Mesenchymal stem cell (in vitro differentiated cells and primary cell): ENCODE results near the gene AHDC1.

ENCODE experiments used
- DNase-seq: peaks from one replicate; pipeline ENCODE4 v3.0.0-alpha.2; 2013
- H2AFZ ChIP-seq: one replicate; pipeline ENCODE4 v1.6.1; 2013; ENCODE audit warnings: low read depth, mild to moderate bottlenecking, control low read depth, inconsistent platforms, low read length, moderate library complexity
- H2AK5ac ChIP-seq: 2 replicates; pipeline ENCODE4 v1.6.1; 2013; ENCODE audit warnings: low read length, moderate library complexity, mild to moderate bottlenecking, inconsistent platforms; ENCODE audit not compliant: severe bottlenecking
- H2BK120ac ChIP-seq: one replicate; pipeline ENCODE4 v1.6.1; 2013; ENCODE audit warnings: low read depth, mild to moderate bottlenecking, inconsistent platforms, low read length, moderate library complexity
- H2BK12ac ChIP-seq, 2 experiments: one replicate each; pipeline ENCODE4 v1.6.1; 2013; ENCODE audit warnings: inconsistent platforms in 2 of 2, low read length in 2 of 2, mild to moderate bottlenecking in 2 of 2, moderate library complexity in 2 of 2, control low read depth in 1 of 2
- H2BK15ac ChIP-seq: one replicate; pipeline ENCODE4 v1.6.1; 2013; ENCODE audit warnings: mild to moderate bottlenecking, low read depth, inconsistent platforms; ENCODE audit not compliant: poor library complexity, severe bottlenecking
- H2BK5ac ChIP-seq: 2 replicates; pipeline ENCODE4 v1.6.1; 2013; ENCODE audit warnings: low read depth, mild to moderate bottlenecking, low read length, control low read depth, inconsistent platforms; ENCODE audit not compliant: poor library complexity, severe bottlenecking
- H3K14ac ChIP-seq, 2 experiments: one replicate each; pipeline ENCODE4 v1.6.1; 2013; ENCODE audit warnings: inconsistent platforms in 2 of 2, low read length in 2 of 2, control low read depth in 1 of 2, mild to moderate bottlenecking in 1 of 2, moderate library complexity in 1 of 2
- H3K18ac ChIP-seq, 2 experiments: one replicate each; pipeline ENCODE4 v1.6.1; 2013; ENCODE audit warnings: inconsistent platforms in 2 of 2, low read length in 2 of 2, control low read depth in 1 of 2, low read depth in 1 of 2, mild to moderate bottlenecking in 1 of 2
- H3K23ac ChIP-seq, 2 experiments: one replicate each; pipeline ENCODE4 v1.6.1; 2013; ENCODE audit warnings: inconsistent platforms in 2 of 2, low read length in 2 of 2, mild to moderate bottlenecking in 2 of 2, moderate library complexity in 2 of 2, control low read depth in 1 of 2
- H3K27ac ChIP-seq: 2 replicates; pipeline ENCODE4 v1.5.1; 2013; ENCODE audit warnings: mild to moderate bottlenecking, moderate library complexity, low read length, control low read depth, inconsistent platforms; ENCODE audit not compliant: poor library complexity, severe bottlenecking
- H3K27me3 ChIP-seq, 2 experiments: 2 replicates each; pipeline versions ENCODE4 v1.6.1 to v1.7.0; 2013; ENCODE audit warnings: low read length in 2 of 2, mild to moderate bottlenecking in 2 of 2, moderate library complexity in 2 of 2, control low read depth in 1 of 2, inconsistent platforms in 1 of 2; ENCODE audit not compliant: control insufficient read depth in 1 of 2, insufficient read depth in 1 of 2
- H3K36me3 ChIP-seq, 2 experiments: 2 replicates each; pipeline versions ENCODE4 v1.6.1 to v1.7.0; 2013; ENCODE audit warnings: low read length in 2 of 2, control low read depth in 1 of 2, inconsistent platforms in 1 of 2, low read depth in 1 of 2, mild to moderate bottlenecking in 1 of 2; ENCODE audit not compliant: insufficient read depth in 2 of 2, control insufficient read depth in 1 of 2
- H3K4ac ChIP-seq, 2 experiments: one replicate each; pipeline ENCODE4 v1.6.1; 2013; ENCODE audit warnings: inconsistent platforms in 2 of 2, low read length in 2 of 2, mild to moderate bottlenecking in 2 of 2, moderate library complexity in 2 of 2, control low read depth in 1 of 2, low read depth in 1 of 2
- H3K4me1 ChIP-seq: 2 replicates; pipeline ENCODE4 v1.6.1; 2013; ENCODE audit warnings: low read depth, low read length, control low read depth; ENCODE audit not compliant: control insufficient read depth, insufficient read depth
- H3K4me2 ChIP-seq: 2 replicates; pipeline ENCODE4 v1.6.1; 2013; ENCODE audit warnings: low read length, mild to moderate bottlenecking, inconsistent platforms; ENCODE audit not compliant: poor library complexity, severe bottlenecking
- H3K4me3 ChIP-seq, 2 experiments: 2 replicates each; pipeline versions ENCODE4 v1.5.1 to v1.7.0; 2013; ENCODE audit warnings: low read length in 2 of 2, mild to moderate bottlenecking in 2 of 2, control low read depth in 1 of 2, low read depth in 1 of 2; ENCODE audit not compliant: insufficient read depth in 1 of 2
- H3K79me1 ChIP-seq: replicated peaks from 2 replicates; pipeline ENCODE4 v1.6.1; 2013; ENCODE audit warnings: mild to moderate bottlenecking, control low read depth, low read length, inconsistent platforms; ENCODE audit not compliant: poor library complexity, severe bottlenecking
- H3K9ac ChIP-seq: 2 replicates; pipeline ENCODE4 v1.7.0; 2013; ENCODE audit warnings: mild to moderate bottlenecking, low read length, moderate library complexity
- H3K9me3 ChIP-seq: 2 replicates; pipeline ENCODE4 v1.7.0; 2013; ENCODE audit warnings: mild to moderate bottlenecking, low read length; ENCODE audit not compliant: control insufficient read depth
- H4K8ac ChIP-seq: one replicate; pipeline ENCODE4 v1.6.1; 2013; ENCODE audit warnings: inconsistent platforms, mild to moderate bottlenecking, low read length, moderate library complexity
- H4K91ac ChIP-seq: one replicate; pipeline ENCODE4 v1.6.1; 2013; ENCODE audit warnings: mild to moderate bottlenecking, low read length, inconsistent platforms
- WGBS: methylation state at CpG from one replicate; pipeline ENCODE4 v1.1.7; 2013; ENCODE audit warnings: mixed read lengths; 5-methylcytosine and 5-hydroxymethylcytosine counted together

AHDC1 gene

DNA sequence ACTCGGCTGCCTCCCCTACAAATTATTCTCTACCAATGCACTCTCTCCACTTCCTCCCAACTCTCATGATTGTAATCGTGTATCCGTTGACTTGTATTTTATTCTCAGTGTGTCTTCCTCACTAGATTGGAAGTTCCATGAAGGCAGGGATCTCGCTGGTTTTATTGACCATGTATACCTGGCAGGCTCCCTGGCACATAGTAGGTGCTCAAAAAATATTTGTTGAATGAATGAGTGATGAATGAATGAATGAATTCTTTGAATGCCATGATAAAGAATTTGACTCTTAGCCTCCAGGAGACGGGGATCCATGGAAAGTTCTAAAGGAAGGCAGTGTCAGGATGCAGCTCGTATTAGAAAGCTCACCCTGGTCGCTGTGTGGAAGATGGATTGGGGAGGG, 85.1 kb downstream of the AHDC1 start:
- Histone ChIP-seq H3K27me3 (no peaks in the 10 kb centered on the region), H2BK120ac (no peak overlapping the region), H2AK5ac (no peak overlapping the region), H3K14ac (no peak overlapping the region), H3K36me3 (no peaks in the 10 kb centered on the region), H3K4ac (peak overlapping the region in 1 of 2 experiments; percentile 68), H3K4me1 (peaks cover 37% of the 10 kb centered on the region), H2BK12ac (no peak overlapping the region), H2BK15ac (no peak overlapping the region), H3K79me1 (no peaks in the 10 kb centered on the region), H3K18ac (no peak overlapping the region), H4K91ac (no peak overlapping the region), H3K27ac (no peak overlapping the region), H4K8ac (peak overlapping the region; percentile 32), H3K23ac (no peak overlapping the region), H3K9me3 (no peaks in the 10 kb centered on the region), H3K9ac (no peak overlapping the region), H3K4me3 (no peak overlapping the region), H2AFZ (no peak overlapping the region), H2BK5ac (no peak overlapping the region), H3K4me2 (no peak overlapping the region)
- no peak for DNase-seq
- 84% methylated on average over 7 of the region's 7 CpGs for WGBS

DNA sequence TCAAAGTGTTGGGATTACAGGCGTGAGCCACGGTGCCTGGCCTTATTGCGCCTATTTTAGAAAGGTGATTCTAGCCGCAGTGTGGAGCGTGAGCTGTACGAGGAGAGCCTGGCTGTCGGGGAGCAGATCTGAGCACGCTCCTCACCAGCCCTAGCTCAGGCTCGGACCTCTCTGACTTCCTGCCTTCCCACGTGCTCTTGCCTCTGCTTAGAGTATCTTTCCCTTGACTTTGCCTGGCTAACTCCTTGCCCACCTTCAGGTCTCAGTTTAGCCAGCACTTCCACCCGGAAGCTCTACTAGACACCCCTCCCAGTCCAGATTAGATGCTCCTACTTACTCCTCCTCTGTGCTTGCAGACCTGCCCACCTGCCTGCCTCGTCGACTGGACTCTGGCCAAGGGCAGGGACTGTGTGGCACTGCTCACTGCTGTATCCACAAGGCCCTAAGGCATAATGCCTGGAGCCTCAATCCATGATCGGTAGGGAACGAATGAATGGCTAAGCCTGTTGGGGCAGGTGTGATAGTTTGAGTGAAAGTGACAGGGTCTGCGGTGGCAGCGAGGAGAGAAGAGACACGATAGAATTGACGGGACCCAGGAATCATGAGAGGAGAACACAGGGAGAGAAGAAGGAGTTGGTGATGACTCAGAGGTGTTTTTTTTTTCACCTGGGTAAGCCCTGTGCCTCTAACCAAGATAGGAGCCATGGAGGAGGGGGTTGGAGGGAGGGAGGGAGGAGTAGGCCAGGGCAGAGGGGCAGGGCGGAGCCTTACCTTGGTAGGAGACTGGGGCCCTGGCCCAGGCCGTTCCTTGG, 85.8 kb downstream of the AHDC1 start:
- WGBS: 80% methylated on average over 20 of the region's 21 CpGs
- no peak overlapping the region for H2AFZ ChIP-seq

DNA sequence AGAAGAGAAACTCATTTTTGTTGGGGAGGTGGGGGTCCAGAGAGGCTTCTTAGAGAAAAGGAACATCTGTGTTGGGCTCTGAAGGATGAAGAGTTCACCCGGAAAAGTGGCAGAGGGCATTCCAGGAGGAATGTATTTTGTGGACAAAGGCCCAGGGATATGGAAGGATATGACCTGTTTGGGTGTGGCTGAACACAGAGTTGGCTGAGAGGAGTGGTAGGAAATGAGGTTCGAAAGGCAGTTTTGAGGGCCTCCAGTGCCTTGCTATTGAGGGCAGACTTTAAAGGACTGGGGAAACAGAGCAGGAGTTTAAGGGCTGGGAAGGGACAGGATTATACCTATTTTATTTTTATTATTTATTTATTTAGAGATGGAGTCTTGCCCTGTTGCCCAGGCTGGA, 86.6 kb downstream of the AHDC1 start:
- Histone ChIP-seq H3K4ac (no peak overlapping the region), H2AK5ac (no peak overlapping the region), H3K27ac (no peak overlapping the region), H3K4me1 (peaks cover 26% of the 10 kb centered on the region), H3K9me3 (no peaks in the 10 kb centered on the region), H4K8ac (no peak overlapping the region), H3K14ac (no peak overlapping the region), H2BK5ac (no peak overlapping the region), H3K18ac (no peak overlapping the region), H3K4me2 (no peak overlapping the region), H3K23ac (no peak overlapping the region), H4K91ac (no peak overlapping the region), H2BK120ac (no peak overlapping the region), H2BK12ac (no peak overlapping the region), H3K4me3 (no peak overlapping the region), H2AFZ (no peak overlapping the region), H2BK15ac (no peak overlapping the region), H3K27me3 (no peaks in the 10 kb centered on the region), H3K79me1 (no peaks in the 10 kb centered on the region), H3K9ac (no peak overlapping the region), H3K36me3 (no peaks in the 10 kb centered on the region)
- DNase-seq: no peak
- 87% methylated on average over 2 of the region's 2 CpGs for WGBS

More for the DNA sequence above, 85.8 kb downstream of the AHDC1 start:
- no peaks in the 10 kb centered on the region for H3K9me3 ChIP-seq
- H3K4ac ChIP-seq: no peak overlapping the region
- H3K79me1 ChIP-seq: no peaks in the 10 kb centered on the region
- H2BK15ac ChIP-seq: no peak overlapping the region
- no peak overlapping the region for H4K91ac ChIP-seq
- H2AK5ac ChIP-seq: no peak overlapping the region
- peak overlapping the region in 1 of 2 experiments; percentile 42 for H3K18ac ChIP-seq
- H2BK120ac ChIP-seq: no peak overlapping the region
- H3K14ac ChIP-seq: no peak overlapping the region
- H3K4me1 ChIP-seq: peaks cover 33% of the 10 kb centered on the region
- no peak overlapping the region for H3K4me3 ChIP-seq
- no peak for DNase-seq
- H3K23ac ChIP-seq: no peak overlapping the region
- H3K9ac ChIP-seq: no peak overlapping the region
- no peak overlapping the region for H4K8ac ChIP-seq
- peak overlapping the region; percentile 38 to 75 for H2BK12ac ChIP-seq
- H3K36me3 ChIP-seq: no peaks in the 10 kb centered on the region
- no peak overlapping the region for H3K27ac ChIP-seq
- H2BK5ac ChIP-seq: no peak overlapping the region
- H3K4me2 ChIP-seq: no peak overlapping the region
- H3K27me3 ChIP-seq: no peaks in the 10 kb centered on the region

DNA sequence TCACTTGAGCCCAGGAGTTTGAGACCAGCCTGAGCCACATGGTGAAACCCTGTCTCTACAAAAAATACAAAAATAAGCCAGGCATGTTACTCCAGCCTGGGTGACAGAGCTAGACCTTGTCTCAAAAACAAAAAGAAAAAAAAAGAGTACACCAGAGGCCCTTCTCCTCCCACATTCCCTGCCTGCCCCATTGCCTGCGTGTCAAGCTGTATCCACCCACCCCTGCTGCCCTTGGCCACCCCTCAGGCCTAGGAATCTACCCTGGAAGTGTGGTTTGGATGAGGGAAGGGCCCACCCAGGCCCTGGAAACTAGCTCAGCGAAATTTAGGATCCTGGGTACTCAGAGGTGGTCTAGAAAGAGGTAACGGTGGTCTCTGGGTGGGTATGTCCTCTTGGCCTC, 88.3 kb downstream of the AHDC1 start:
- DNase-seq: no peak
- Histone ChIP-seq H4K8ac (peak overlapping the region; percentile 51), H3K36me3 (no peaks in the 10 kb centered on the region), H3K9ac (no peak overlapping the region), H3K4ac (no peak overlapping the region), H2BK15ac (peak overlapping the region; percentile 18), H2AFZ (no peak overlapping the region), H2BK12ac (peak overlapping the region in 1 of 2 experiments; percentile 38), H3K4me2 (no peak overlapping the region), H2AK5ac (no peak overlapping the region), H4K91ac (no peak overlapping the region), H3K14ac (no peak overlapping the region), H3K27ac (no peak overlapping the region), H2BK120ac (no peak overlapping the region), H3K9me3 (no peaks in the 10 kb centered on the region), H3K4me3 (no peak overlapping the region), H3K79me1 (no peaks in the 10 kb centered on the region), H3K4me1 (peaks cover 19% of the 10 kb centered on the region), H2BK5ac (no peak overlapping the region), H3K18ac (no peak overlapping the region), H3K27me3 (no peaks in the 10 kb centered on the region), H3K23ac (no peak overlapping the region)
- WGBS: 94% methylated on average over 2 of the region's 3 CpGs
